ENCODE data around the gene CREB5. TPM values are rescaled to one million over a fixed set of nuclear protein-coding genes. Genes with fewer than 3 reads are reported as not detected.
A peak's percentile ranks its signal among the peaks of the same experiment; 100 is the strongest.

Gene CREB5
- total RNA-seq, 4 donors from 2014 or later = 6.6 to 18.6 (median 12.6) TPM

- DNase-seq (ENCODE audit: extremely low spot score) = no peak
- H3K9me3 ChIP-seq = no peaks in the 10 kb centered on the region
- WGBS = 100% methylated on average over 1 of the region's 1 CpG
- TF ChIP-seq POLR2A (IDR thresholded peaks at IDR 0.05; ENCODE audit: low read depth) = no peak
- no peak for TF ChIP-seq POLR2AphosphoS5 (IDR thresholded peaks at IDR 0.05)
- no peak for TF ChIP-seq EP300 (IDR thresholded peaks at IDR 0.05)
- TF ChIP-seq CTCF (IDR thresholded peaks at IDR 0.05) = no peak
- H3K36me3 ChIP-seq = no peaks in the 10 kb centered on the region
- no peaks in the 10 kb centered on the region for H3K4me1 ChIP-seq
- H3K27ac ChIP-seq (replicated peaks in 1 of 4) = no peak overlapping the region
- no peaks in the 10 kb centered on the region for H3K27me3 ChIP-seq
- intact Hi-C loops (cut with DNase I) = no loop called here
- no peak overlapping the region for H3K4me3 ChIP-seq
Observed at GRCh38 chr7:28842769-28843295, 430.5 kb downstream of the CREB5 start.

- WGBS = 50% methylated on average over 1 of the region's 1 CpG
- Histone ChIP-seq H3K27ac (replicated peaks in 1 of 4) (no peak overlapping the region), H3K9me3 (no peaks in the 10 kb centered on the region), H3K36me3 (no peaks in the 10 kb centered on the region), H3K27me3 (no peaks in the 10 kb centered on the region), H3K4me1 (no peaks in the 10 kb centered on the region), H3K4me3 (no peak overlapping the region)
- intact Hi-C loops (cut with DNase I) = no loop called here
- DNase-seq (ENCODE audit: extremely low spot score) = peak; percentile 60
- no peak for TF ChIP-seq POLR2AphosphoS5 (IDR thresholded peaks at IDR 0.05)
- no peak for TF ChIP-seq CTCF (IDR thresholded peaks at IDR 0.05)
- no peak for TF ChIP-seq POLR2A (IDR thresholded peaks at IDR 0.05; ENCODE audit: low read depth)
- no peak for TF ChIP-seq EP300 (IDR thresholded peaks at IDR 0.05)
Observed at GRCh38 chr7:28845106-28845505, 432.8 kb downstream of the CREB5 start.

GRCh38 chr7:28847176-28847575 lies 434.9 kb downstream of the CREB5 start:
- intact Hi-C loops (cut with DNase I) = no loop called here
- Histone ChIP-seq H3K27me3 (no peaks in the 10 kb centered on the region), H3K4me3 (no peak overlapping the region), H3K9me3 (no peaks in the 10 kb centered on the region), H3K4me1 (no peaks in the 10 kb centered on the region), H3K36me3 (no peaks in the 10 kb centered on the region), H3K27ac (replicated peaks in 1 of 4) (peak overlapping the region; percentile 1 to 64 (median 46))
- no peak for DNase-seq (ENCODE audit: extremely low spot score)
- TF ChIP-seq EP300 (IDR thresholded peaks at IDR 0.05) = no peak
- WGBS = 85% methylated on average over 7 of the region's 10 CpGs

DNA sequence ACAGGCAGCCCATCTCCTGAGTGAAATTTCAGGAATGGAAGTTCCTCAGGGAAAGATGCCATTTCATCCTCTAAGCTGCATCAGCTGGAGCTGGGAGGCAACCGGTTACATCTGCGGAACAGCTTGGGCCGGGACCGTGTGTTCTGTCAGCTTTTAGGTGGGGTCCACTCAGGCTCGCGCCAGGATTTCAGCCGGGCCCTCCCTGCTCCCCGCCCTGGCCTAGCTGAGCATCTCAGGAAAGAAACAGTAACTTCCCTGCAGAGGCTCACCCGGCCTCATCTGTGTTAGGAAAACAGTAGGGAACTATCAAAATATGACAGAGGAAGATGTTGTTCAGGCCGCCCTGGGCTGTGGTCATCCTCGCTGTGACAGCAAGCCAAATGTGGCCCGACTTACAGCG lies 435.4 kb downstream of the CREB5 start:
- Histone ChIP-seq H3K4me1 (no peaks in the 10 kb centered on the region), H3K27ac (replicated peaks in 1 of 4) (peak overlapping the region; percentile 28 to 64 (median 51)), H3K36me3 (no peaks in the 10 kb centered on the region), H3K27me3 (no peaks in the 10 kb centered on the region), H3K9me3 (no peaks in the 10 kb centered on the region), H3K4me3 (no peak overlapping the region)
- WGBS = 72% methylated on average over 7 of the region's 13 CpGs
- intact Hi-C loops (cut with DNase I) = no loop called here
- DNase-seq (ENCODE audit: extremely low spot score) = peak; percentile 94
- TF ChIP-seq POLR2AphosphoS5 (IDR thresholded peaks at IDR 0.05) (peak; percentile 30 to 36), CTCF (IDR thresholded peaks at IDR 0.05) (no peak), EP300 (IDR thresholded peaks at IDR 0.05) (no peak)

DNA sequence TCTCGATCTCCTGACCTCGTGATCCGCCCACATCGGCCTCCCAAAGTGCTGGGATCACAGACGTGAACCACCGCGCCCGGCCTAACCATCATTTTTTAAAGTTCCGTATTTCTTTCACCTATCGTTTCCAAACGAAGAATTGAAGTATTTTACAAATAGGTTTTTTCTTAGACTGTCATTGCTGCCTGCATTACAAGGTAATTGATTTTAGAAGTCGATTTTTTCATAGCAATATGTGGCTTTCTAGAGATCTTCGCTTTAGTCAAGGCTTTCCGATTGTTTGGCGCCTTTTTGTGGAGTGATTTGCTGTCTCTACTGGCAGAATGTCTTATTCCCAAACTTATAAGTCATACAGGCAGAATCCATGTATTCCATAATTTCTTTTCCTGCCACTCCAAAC lies 436.6 kb downstream of the CREB5 start:
- H3K27ac ChIP-seq (replicated peaks in 1 of 4) = no peak overlapping the region
- 96% methylated on average over 15 of the region's 15 CpGs for WGBS
- H3K27me3 ChIP-seq = peaks cover 0 to 4% (median 2%) of the 10 kb centered on the region in 4 donors
- intact Hi-C loops (cut with DNase I) = no loop called here
- no peak for TF ChIP-seq CTCF (IDR thresholded peaks at IDR 0.05)
- no peak for DNase-seq (ENCODE audit: extremely low spot score)
- no peak overlapping the region for H3K4me3 ChIP-seq
- H3K4me1 ChIP-seq = peaks cover 5 to 9% (median 9%) of the 10 kb centered on the region in 4 donors
- no peaks in the 10 kb centered on the region for H3K36me3 ChIP-seq
- H3K9me3 ChIP-seq = no peaks in the 10 kb centered on the region

All from esophagus muscularis mucosa (tissue), 4 donors.